A549 (cell line): ENCODE results near the gene PLCB1.

Source experiments
- FOXS1 ChIP-seq: fragments of 250-450 bp; sonication (Bioruptor Pico); IDR thresholded peaks from 2 replicates; pipeline ENCODE4 v1.5.0; 2020; ENCODE audit warnings: mild to moderate bottlenecking, moderate library complexity
- MAFK ChIP-seq: fragments of 450-650 bp; IDR thresholded peaks from 2 replicates; pipeline ENCODE4 v1.6.1; 2014; ENCODE audit not compliant: partially characterized antibody
- MAX ChIP-seq: IDR thresholded peaks from 2 replicates; pipeline ENCODE4 v1.6.1; 2012
- MAZ ChIP-seq: fragments of 150-350 bp; IDR thresholded peaks from 2 replicates; pipeline ENCODE4 v1.6.1; 2014; ENCODE audit warnings: antibody characterized with exemption, low read depth, low read length, borderline replicate concordance
- MYC ChIP-seq: IDR thresholded peaks from 2 replicates; pipeline ENCODE4 v1.6.1; 2012; ENCODE audit warnings: mild to moderate bottlenecking, inconsistent platforms, low read length, improper control_type of control experiment, borderline replicate concordance
- PBX3 ChIP-seq: IDR thresholded peaks from 2 replicates; pipeline ENCODE4 v1.6.1; 2012
- POLR2A ChIP-seq: IDR thresholded peaks from 2 replicates; pipeline ENCODE4 v1.6.1; 2012; ENCODE audit warnings: mild to moderate bottlenecking, low read length
- RFX5 ChIP-seq: fragments of 450-650 bp; IDR thresholded peaks from 2 replicates; pipeline ENCODE4 v1.7.1; 2014; ENCODE audit warnings: antibody characterized with exemption, mild to moderate bottlenecking, moderate library complexity
- ZC3H11A ChIP-seq: fragments of 450-650 bp; IDR thresholded peaks from 2 replicates; pipeline ENCODE4 v1.6.1; 2014; ENCODE audit warnings: antibody characterized with exemption, mild to moderate bottlenecking
- ZFP36 ChIP-seq: fragments of 450-650 bp; IDR thresholded peaks from 2 replicates; pipeline ENCODE4 v1.6.1; 2014; ENCODE audit warnings: borderline replicate concordance; ENCODE audit not compliant: partially characterized antibody
- TF ChIP-seq, protein P1 (sequence below): fragments of >200 bp; sonication (Bioruptor Twin); formaldehyde crosslinking; IDR thresholded peaks from 3 replicates; pipeline ENCODE4 v1.5.1; 2016

DNA sequence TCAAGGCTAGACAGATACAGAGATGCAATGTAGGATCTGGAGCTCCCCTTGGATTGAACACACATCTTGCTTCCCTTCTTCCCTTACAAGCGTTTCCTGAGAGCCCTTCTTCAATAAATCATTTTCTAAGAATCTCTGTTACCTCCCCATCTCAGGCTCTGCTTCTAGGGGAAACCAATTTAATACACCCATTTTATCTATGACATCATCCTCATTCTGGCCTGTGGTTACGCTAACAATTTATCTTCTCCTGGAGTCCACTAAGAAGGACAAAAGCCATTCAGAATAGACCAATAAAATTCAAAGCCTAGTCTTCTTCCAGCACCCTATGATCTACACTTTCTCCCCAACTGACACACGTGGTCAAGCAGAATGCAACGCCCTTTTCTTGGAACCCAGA, 390.1 kb downstream of the PLCB1 start:
- TF ChIP-seq PBX3 (no peak), POLR2A (no peak), MYC (no peak), FOXS1 (CRISPR knock-in tag) (no peak), MAFK (no peak), ZFP36 (no peak), MAZ (no peak), ZC3H11A (no peak), MAX (no peak), RFX5 (no peak)
- TF ChIP-seq, protein P1, sequence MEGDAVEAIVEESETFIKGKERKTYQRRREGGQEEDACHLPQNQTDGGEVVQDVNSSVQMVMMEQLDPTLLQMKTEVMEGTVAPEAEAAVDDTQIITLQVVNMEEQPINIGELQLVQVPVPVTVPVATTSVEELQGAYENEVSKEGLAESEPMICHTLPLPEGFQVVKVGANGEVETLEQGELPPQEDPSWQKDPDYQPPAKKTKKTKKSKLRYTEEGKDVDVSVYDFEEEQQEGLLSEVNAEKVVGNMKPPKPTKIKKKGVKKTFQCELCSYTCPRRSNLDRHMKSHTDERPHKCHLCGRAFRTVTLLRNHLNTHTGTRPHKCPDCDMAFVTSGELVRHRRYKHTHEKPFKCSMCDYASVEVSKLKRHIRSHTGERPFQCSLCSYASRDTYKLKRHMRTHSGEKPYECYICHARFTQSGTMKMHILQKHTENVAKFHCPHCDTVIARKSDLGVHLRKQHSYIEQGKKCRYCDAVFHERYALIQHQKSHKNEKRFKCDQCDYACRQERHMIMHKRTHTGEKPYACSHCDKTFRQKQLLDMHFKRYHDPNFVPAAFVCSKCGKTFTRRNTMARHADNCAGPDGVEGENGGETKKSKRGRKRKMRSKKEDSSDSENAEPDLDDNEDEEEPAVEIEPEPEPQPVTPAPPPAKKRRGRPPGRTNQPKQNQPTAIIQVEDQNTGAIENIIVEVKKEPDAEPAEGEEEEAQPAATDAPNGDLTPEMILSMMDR = no peak
